Mammary epithelial cell (primary cell): ENCODE data around the gene TSC22D2.

ENCODE experiments used
- CTCF ChIP-seq, 2 donors: IDR thresholded peaks in 1 of 2; conservative IDR thresholded peaks in 1 of 2; 2 replicates each; pipeline ENCODE4 v1.5.1; 2011 to 2012; ENCODE audit warnings: inconsistent platforms in 2 of 2, low read length in 2 of 2, mild to moderate bottlenecking in 2 of 2, control low read depth in 1 of 2, low read depth in 1 of 2; ENCODE audit not compliant: insufficient read depth in 1 of 2; ENCODE audit errors: extremely low read depth in 1 of 2
- EZH2 ChIP-seq: IDR thresholded peaks from 2 replicates; pipeline ENCODE4 v1.6.1; 2012; ENCODE audit warnings: low read length, inconsistent platforms, borderline replicate concordance

GRCh38 chr3:150447084-150447483 is 39.0 kb downstream of the TSC22D2 start:
- TF ChIP-seq CTCF (conservative IDR thresholded peaks at IDR 0.05 in 1 of 2, IDR thresholded peaks at IDR 0.05 in 1 of 2; ENCODE audit: extremely low read depth in 1 of 2, insufficient read depth in 1 of 2, low read depth in 1 of 2, low read length in 2 of 2) (no peak), EZH2 (no peak)
